Parathyroid adenoma (tissue), 2 donors: ENCODE data around the gene PAX8.

ENCODE experiments used
- H2AFZ ChIP-seq: fragments of 300-600 bp; sonication (generic); one replicate; pipeline ENCODE4 v1.7.0; 2017; ENCODE audit warnings: antibody characterized with exemption, mild to moderate bottlenecking
- H3K27ac ChIP-seq: fragments of 300-600 bp; sonication (generic); one replicate; pipeline ENCODE4 v1.7.0; 2017
- H3K27me3 ChIP-seq: fragments of 300-600 bp; sonication (generic); one replicate; pipeline ENCODE4 v1.7.0; 2017; ENCODE audit warnings: low read length; ENCODE audit not compliant: control insufficient read depth, insufficient read depth
- H3K36me3 ChIP-seq: fragments of 300-600 bp; sonication (generic); one replicate; pipeline ENCODE4 v1.7.0; 2017; ENCODE audit warnings: low read length; ENCODE audit not compliant: control insufficient read depth, insufficient read depth
- H3K4me1 ChIP-seq: fragments of 300-600 bp; sonication (generic); one replicate; pipeline ENCODE4 v1.7.0; 2017; ENCODE audit warnings: control low read depth
- H3K4me2 ChIP-seq: fragments of 300-600 bp; sonication (generic); one replicate; pipeline ENCODE4 v1.7.0; 2017; ENCODE audit warnings: low read length
- H3K4me3 ChIP-seq: fragments of 300-600 bp; sonication (generic); one replicate; pipeline ENCODE4 v1.7.0; 2017; ENCODE audit warnings: low read depth, low read length
- H3K79me2 ChIP-seq: fragments of 300-600 bp; sonication (generic); one replicate; pipeline ENCODE4 v1.7.0; 2017; ENCODE audit warnings: control low read depth
- H3K9ac ChIP-seq: fragments of 300-600 bp; sonication (generic); one replicate; pipeline ENCODE4 v1.7.0; 2017; ENCODE audit warnings: mild to moderate bottlenecking
- H3K9me3 ChIP-seq: fragments of 300-600 bp; sonication (generic); one replicate; pipeline ENCODE4 v1.7.0; 2017; ENCODE audit warnings: low read length; ENCODE audit not compliant: control insufficient read depth
- TF ChIP-seq, protein P1 (sequence below): fragments of 300-600 bp; sonication (generic); IDR thresholded peaks from one replicate; pipeline ENCODE4 v1.7.0; 2017; ENCODE audit warnings: antibody characterized with exemption, mild to moderate bottlenecking
- donor health status: primary hyperparathyroidism.

The PAX8 gene

DNA sequence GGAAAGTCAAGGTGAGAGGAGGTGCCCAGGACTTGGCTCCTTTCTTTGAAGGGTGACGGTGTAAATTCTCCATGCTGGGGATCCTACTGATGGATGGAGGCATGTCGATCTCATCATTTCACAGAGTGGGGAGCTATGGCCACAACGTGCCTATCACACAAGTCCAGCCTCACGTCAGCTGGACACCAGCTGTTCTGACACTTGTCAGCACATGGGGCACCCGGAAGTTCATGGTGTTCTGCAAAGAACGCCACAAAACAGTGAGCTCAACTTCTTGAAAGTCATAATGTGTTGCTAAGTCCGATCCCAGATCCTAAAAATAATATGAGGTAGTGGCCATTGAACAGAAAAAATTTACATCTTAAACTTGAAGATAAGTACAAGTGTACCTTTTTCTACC, 12.3 kb downstream of the PAX8 start:
- Histone ChIP-seq H3K9me3 (no peaks in the 10 kb centered on the region), H3K4me2 (no peak overlapping the region), H3K9ac (no peak overlapping the region), H3K27me3 (no peaks in the 10 kb centered on the region), H3K36me3 (no peaks in the 10 kb centered on the region), H3K4me1 (peaks cover 4% of the 10 kb centered on the region), H2AFZ (no peak overlapping the region), H3K79me2 (no peaks in the 10 kb centered on the region), H3K4me3 (no peak overlapping the region), H3K27ac (no peak overlapping the region)
- TF ChIP-seq, protein P1, sequence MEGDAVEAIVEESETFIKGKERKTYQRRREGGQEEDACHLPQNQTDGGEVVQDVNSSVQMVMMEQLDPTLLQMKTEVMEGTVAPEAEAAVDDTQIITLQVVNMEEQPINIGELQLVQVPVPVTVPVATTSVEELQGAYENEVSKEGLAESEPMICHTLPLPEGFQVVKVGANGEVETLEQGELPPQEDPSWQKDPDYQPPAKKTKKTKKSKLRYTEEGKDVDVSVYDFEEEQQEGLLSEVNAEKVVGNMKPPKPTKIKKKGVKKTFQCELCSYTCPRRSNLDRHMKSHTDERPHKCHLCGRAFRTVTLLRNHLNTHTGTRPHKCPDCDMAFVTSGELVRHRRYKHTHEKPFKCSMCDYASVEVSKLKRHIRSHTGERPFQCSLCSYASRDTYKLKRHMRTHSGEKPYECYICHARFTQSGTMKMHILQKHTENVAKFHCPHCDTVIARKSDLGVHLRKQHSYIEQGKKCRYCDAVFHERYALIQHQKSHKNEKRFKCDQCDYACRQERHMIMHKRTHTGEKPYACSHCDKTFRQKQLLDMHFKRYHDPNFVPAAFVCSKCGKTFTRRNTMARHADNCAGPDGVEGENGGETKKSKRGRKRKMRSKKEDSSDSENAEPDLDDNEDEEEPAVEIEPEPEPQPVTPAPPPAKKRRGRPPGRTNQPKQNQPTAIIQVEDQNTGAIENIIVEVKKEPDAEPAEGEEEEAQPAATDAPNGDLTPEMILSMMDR = no peak

DNA sequence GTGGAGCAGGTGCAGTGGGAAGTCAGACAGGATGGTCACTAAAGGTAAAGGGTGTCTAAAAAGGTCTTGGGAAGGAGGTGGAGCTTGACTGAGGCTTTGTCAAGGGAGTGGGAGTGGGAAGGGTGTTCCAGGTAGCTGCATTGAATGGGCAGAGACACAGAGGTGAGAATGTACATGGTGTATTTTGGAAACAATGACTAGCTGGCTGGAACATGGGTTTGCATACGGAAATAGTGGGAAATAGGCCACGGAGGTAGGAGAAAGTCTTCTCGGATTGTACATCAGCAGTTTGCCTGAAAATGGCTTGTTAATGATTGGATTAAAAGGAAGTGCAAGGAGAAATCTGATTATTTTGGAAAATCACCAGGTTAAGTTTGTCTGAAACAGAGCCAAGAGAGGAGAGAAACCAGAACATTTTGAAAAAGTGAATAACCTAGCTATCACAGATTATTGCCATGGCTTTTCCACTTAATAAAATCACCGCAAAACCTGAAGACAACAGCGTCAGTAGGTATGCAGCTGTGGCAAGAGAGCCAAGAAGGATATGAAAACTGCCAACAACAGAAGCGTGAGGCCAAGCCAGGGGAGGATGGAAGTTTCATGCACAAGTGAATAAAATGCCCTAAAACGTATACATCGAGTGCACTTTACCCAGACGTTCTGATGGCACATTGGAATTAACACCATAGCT, 13.9 kb downstream of the PAX8 start:
- Histone ChIP-seq H3K9ac (no peak overlapping the region), H3K27me3 (no peaks in the 10 kb centered on the region), H2AFZ (no peak overlapping the region), H3K79me2 (no peaks in the 10 kb centered on the region), H3K36me3 (no peaks in the 10 kb centered on the region), H3K27ac (no peak overlapping the region), H3K4me2 (no peak overlapping the region), H3K4me1 (peaks cover 4% of the 10 kb centered on the region), H3K9me3 (no peaks in the 10 kb centered on the region), H3K4me3 (no peak overlapping the region)
- TF ChIP-seq, protein P1 = no peak

DNA sequence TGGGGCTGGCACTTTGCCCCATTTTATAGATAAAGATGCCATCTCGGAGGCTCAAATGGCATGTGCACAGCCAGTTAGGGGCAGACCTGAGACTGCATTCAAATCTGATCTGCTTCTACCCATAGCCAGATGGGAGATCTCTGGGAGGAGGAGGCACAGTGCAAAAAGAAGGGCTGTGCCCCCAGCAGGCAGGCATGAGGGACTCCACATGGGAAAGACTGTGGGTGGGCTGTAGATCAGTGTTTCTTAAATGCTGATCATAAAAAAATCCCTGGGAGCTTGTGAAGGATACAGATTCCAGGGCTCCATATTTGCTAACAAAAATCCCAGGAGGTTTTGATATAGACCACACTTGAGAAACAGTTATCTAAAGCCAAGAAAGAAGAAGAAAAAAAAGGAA, 15.2 kb downstream of the PAX8 start:
- Histone ChIP-seq H3K4me3 (no peak overlapping the region), H3K27me3 (no peaks in the 10 kb centered on the region), H3K79me2 (no peaks in the 10 kb centered on the region), H2AFZ (no peak overlapping the region), H3K9ac (no peak overlapping the region), H3K27ac (no peak overlapping the region), H3K4me1 (peaks cover 4% of the 10 kb centered on the region), H3K36me3 (no peaks in the 10 kb centered on the region), H3K4me2 (no peak overlapping the region), H3K9me3 (no peaks in the 10 kb centered on the region)
- TF ChIP-seq, protein P1 = no peak

DNA sequence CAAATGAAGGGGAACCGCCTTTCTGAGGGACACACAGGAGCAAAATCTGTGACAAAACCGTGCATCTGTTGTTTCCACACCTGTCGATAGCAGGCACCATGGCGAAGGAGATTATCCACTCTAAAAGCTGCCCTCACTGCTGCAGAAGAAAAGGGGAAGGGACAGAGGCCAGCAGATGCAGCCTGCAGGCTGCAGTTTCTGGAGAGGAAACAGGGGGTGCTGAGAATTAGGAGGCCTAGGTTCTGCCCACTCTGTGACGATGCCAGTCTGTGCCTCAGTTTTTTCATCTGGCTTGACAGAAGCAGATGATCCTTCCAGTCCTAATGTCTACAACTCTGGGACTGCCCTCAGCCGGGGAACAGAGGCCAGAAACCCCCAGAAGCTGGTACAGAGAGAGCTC, 17.7 kb downstream of the PAX8 start:
- no peak overlapping the region for H2AFZ ChIP-seq
- H3K27me3 ChIP-seq = no peaks in the 10 kb centered on the region
- H3K9ac ChIP-seq = no peak overlapping the region
- no peaks in the 10 kb centered on the region for H3K9me3 ChIP-seq
- H3K4me3 ChIP-seq = no peak overlapping the region
- TF ChIP-seq, protein P1 = no peak
- H3K4me1 ChIP-seq = peaks cover 4% of the 10 kb centered on the region
- no peak overlapping the region for H3K27ac ChIP-seq
- H3K36me3 ChIP-seq = no peaks in the 10 kb centered on the region
- no peaks in the 10 kb centered on the region for H3K79me2 ChIP-seq
- H3K4me2 ChIP-seq = no peak overlapping the region
